HEK293 (cell line): Measurements from ENCODE around the gene CLEC16A.

Experiments
- PBX3 ChIP-seq: sonication (generic); formaldehyde crosslinking; IDR thresholded peaks from 2 replicates; pipeline ENCODE4 v1.8.1; 2022; ENCODE audit warnings: mild to moderate bottlenecking, moderate library complexity, missing genetic modification reagents
- SALL2 ChIP-seq: fragments of 450-650 bp; formaldehyde crosslinking; IDR thresholded peaks from 2 replicates; pipeline ENCODE4 v1.5.0; 2017; ENCODE audit warnings: missing biosample characterization, mild to moderate bottlenecking, missing genetic modification characterization, borderline replicate concordance
- ZNF114 ChIP-seq: fragments of 450-650 bp; formaldehyde crosslinking; IDR thresholded peaks from 2 replicates; pipeline ENCODE4 v1.5.0; 2017; ENCODE audit warnings: missing biosample characterization, missing genetic modification characterization
- ZNF37A ChIP-seq: fragments of 450-650 bp; IDR thresholded peaks from 2 replicates; pipeline ENCODE4 v1.5.1; 2018; ENCODE audit warnings: missing biosample characterization, missing genetic modification characterization
- TF ChIP-seq, protein P1 (sequence below): fragments of 450-650 bp; formaldehyde crosslinking; IDR thresholded peaks from 2 replicates; pipeline ENCODE4 v1.5.1; 2016; ENCODE audit warnings: missing biosample characterization, missing genetic modification characterization
- TF ChIP-seq, protein P2 (sequence below): fragments of 450-650 bp; formaldehyde crosslinking; IDR thresholded peaks from 2 replicates; pipeline ENCODE4 v1.5.1; 2016; ENCODE audit warnings: missing biosample characterization, missing genetic modification characterization
- TF ChIP-seq, protein P3 (sequence below): fragments of 450-650 bp; formaldehyde crosslinking; IDR thresholded peaks from 2 replicates; pipeline ENCODE4 v1.5.1; 2016; ENCODE audit warnings: missing biosample characterization, missing genetic modification characterization

DNA sequence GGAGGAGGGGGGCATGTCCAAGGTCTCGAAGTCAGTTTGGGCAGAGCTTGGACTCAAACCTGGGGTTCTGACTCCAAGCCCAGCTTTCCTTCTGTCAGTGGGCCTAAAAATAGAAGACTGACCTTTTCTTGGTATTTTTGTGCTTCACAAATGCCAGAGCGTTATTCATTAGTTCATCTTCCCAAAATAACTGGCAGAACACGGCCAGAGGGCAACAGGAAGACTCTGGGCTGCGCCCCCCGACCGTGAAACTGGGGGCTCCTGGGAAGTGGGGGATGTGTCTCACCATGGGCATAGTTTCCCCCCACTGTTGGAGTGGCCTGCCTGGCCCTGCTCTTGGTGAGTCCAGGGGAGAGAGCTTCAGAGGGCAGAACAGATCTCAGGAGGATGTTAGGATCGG is 217.6 kb downstream of the CLEC16A start:
- TF ChIP-seq, protein P1, sequence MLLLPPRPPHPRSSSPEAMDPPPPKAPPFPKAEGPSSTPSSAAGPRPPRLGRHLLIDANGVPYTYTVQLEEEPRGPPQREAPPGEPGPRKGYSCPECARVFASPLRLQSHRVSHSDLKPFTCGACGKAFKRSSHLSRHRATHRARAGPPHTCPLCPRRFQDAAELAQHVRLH = no peak
- TF ChIP-seq, protein P2, sequence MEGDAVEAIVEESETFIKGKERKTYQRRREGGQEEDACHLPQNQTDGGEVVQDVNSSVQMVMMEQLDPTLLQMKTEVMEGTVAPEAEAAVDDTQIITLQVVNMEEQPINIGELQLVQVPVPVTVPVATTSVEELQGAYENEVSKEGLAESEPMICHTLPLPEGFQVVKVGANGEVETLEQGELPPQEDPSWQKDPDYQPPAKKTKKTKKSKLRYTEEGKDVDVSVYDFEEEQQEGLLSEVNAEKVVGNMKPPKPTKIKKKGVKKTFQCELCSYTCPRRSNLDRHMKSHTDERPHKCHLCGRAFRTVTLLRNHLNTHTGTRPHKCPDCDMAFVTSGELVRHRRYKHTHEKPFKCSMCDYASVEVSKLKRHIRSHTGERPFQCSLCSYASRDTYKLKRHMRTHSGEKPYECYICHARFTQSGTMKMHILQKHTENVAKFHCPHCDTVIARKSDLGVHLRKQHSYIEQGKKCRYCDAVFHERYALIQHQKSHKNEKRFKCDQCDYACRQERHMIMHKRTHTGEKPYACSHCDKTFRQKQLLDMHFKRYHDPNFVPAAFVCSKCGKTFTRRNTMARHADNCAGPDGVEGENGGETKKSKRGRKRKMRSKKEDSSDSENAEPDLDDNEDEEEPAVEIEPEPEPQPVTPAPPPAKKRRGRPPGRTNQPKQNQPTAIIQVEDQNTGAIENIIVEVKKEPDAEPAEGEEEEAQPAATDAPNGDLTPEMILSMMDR (tag by site-specific recombination) = no peak
- TF ChIP-seq, protein P3, sequence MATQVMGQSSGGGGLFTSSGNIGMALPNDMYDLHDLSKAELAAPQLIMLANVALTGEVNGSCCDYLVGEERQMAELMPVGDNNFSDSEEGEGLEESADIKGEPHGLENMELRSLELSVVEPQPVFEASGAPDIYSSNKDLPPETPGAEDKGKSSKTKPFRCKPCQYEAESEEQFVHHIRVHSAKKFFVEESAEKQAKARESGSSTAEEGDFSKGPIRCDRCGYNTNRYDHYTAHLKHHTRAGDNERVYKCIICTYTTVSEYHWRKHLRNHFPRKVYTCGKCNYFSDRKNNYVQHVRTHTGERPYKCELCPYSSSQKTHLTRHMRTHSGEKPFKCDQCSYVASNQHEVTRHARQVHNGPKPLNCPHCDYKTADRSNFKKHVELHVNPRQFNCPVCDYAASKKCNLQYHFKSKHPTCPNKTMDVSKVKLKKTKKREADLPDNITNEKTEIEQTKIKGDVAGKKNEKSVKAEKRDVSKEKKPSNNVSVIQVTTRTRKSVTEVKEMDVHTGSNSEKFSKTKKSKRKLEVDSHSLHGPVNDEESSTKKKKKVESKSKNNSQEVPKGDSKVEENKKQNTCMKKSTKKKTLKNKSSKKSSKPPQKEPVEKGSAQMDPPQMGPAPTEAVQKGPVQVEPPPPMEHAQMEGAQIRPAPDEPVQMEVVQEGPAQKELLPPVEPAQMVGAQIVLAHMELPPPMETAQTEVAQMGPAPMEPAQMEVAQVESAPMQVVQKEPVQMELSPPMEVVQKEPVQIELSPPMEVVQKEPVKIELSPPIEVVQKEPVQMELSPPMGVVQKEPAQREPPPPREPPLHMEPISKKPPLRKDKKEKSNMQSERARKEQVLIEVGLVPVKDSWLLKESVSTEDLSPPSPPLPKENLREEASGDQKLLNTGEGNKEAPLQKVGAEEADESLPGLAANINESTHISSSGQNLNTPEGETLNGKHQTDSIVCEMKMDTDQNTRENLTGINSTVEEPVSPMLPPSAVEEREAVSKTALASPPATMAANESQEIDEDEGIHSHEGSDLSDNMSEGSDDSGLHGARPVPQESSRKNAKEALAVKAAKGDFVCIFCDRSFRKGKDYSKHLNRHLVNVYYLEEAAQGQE (tag by site-specific recombination) = no peak
- TF ChIP-seq ZNF37A (tag by site-specific recombination) (no peak), PBX3 (CRISPR knock-in tag) (no peak), ZNF114 (tag by site-specific recombination) (no peak), SALL2 (tag by site-specific recombination) (no peak)
